SK-N-SH (cell line): ENCODE data around the gene TLE1. TPM values are rescaled to one million over a fixed set of nuclear protein-coding genes. Genes with fewer than 3 reads are reported as not detected.

Source experiments
- CTCF ChIA-PET: fragments of 300-600, 350-600 bp; formaldehyde crosslinking; extraction: SDS; loops from one replicate; lab custom pipeline; 2021; lab: Yijun Ruan, JAX
- POLR2A ChIA-PET: fragments of 350-600 bp; sonication (Branson Sonifier 250); formaldehyde crosslinking; extraction: SDS; loops from one replicate; lab custom pipeline; 2020; ENCODE audit warnings: antibody characterized with exemption, inconsistent platforms; lab: Yijun Ruan, JAX
- DNase-seq: peaks from one replicate; pipeline ENCODE4 v3.0.0; 2012
- H2AFZ ChIP-seq: fragments of 200-600 bp; sonication (generic); 2 replicates; pipeline ENCODE4 v1.8.1; 2016; ENCODE audit warnings: antibody characterized with exemption, mild to moderate bottlenecking, low read depth
- H3F3A ChIP-seq: fragments of 200-600 bp; sonication (generic); replicated peaks from 2 replicates; pipeline ENCODE3; 2016; ENCODE audit warnings: antibody characterized with exemption, mild to moderate bottlenecking; ENCODE audit not compliant: insufficient read depth
- H3K27ac ChIP-seq, 2 experiments: fragments of 200-500 bp in 1 of 2; fragments of 200-600 bp in 1 of 2; sonication (Bioruptor generic) in 1 of 2; sonication (generic), shearing (Covaris generic) in 1 of 2; 2 replicates each; pipeline versions ENCODE4 v1.5.1 to v1.6.1; 2014 to 2016; ENCODE audit warnings: low read depth in 2 of 2, inconsistent platforms in 1 of 2, low read length in 1 of 2, mild to moderate bottlenecking in 1 of 2, mixed read lengths in 1 of 2
- H3K27me3 ChIP-seq: fragments of 200-600 bp; sonication (generic), shearing (Covaris generic); 2 replicates; pipeline ENCODE4 v1.6.1; 2016; ENCODE audit warnings: mixed run types; ENCODE audit not compliant: insufficient read depth
- H3K36me3 ChIP-seq, 2 experiments: fragments of 200-500 bp in 1 of 2; fragments of 200-600 bp in 1 of 2; sonication (Bioruptor generic) in 1 of 2; sonication (generic) in 1 of 2; replicated peaks in 1 of 2; 2 replicates each; pipeline versions ENCODE3 to v1.5.1; 2014 to 2016; ENCODE audit warnings: low read length in 1 of 2, mild to moderate bottlenecking in 1 of 2; ENCODE audit not compliant: insufficient read depth in 2 of 2, control insufficient read depth in 1 of 2
- H3K4me1 ChIP-seq, 2 experiments: fragments of 200-500 bp in 1 of 2; fragments of 200-600 bp in 1 of 2; sonication (Bioruptor generic) in 1 of 2; sonication (generic), shearing (Covaris generic) in 1 of 2; 2 replicates each; pipeline versions ENCODE4 v1.5.1 to v1.6.1; 2014 to 2016; ENCODE audit warnings: low read depth in 1 of 2, low read length in 1 of 2, mixed run types in 1 of 2; ENCODE audit not compliant: insufficient read depth in 2 of 2, control insufficient read depth in 1 of 2
- H3K4me2 ChIP-seq: fragments of 200-600 bp; sonication (generic), shearing (Covaris generic); 2 replicates; pipeline ENCODE4 v1.6.1; 2017; ENCODE audit warnings: mixed run types
- H3K4me3 ChIP-seq, 2 experiments: fragments of 200-500 bp in 1 of 2; fragments of 200-600 bp in 1 of 2; sonication (Bioruptor generic) in 1 of 2; sonication (generic), shearing (Covaris generic) in 1 of 2; 2 replicates each; pipeline versions ENCODE4 v1.5.1 to v1.8.1; 2014 to 2016; ENCODE audit warnings: low read depth in 2 of 2, inconsistent platforms in 1 of 2, low read length in 1 of 2, mild to moderate bottlenecking in 1 of 2, mixed read lengths in 1 of 2, moderate library complexity in 1 of 2
- H3K79me2 ChIP-seq: fragments of 200-600 bp; sonication (generic); 2 replicates; pipeline ENCODE4 v1.8.1; 2017; ENCODE audit warnings: mild to moderate bottlenecking; ENCODE audit not compliant: insufficient read depth
- H3K9ac ChIP-seq: fragments of 200-600 bp; sonication (generic); 2 replicates; pipeline ENCODE4 v1.6.1; 2017; ENCODE audit warnings: mixed run types
- H3K9me2 ChIP-seq: fragments of 200-600 bp; sonication (generic); 2 replicates; pipeline ENCODE4 v1.6.1; 2017; ENCODE audit warnings: mixed run types
- H3K9me3 ChIP-seq: fragments of 200-600 bp; sonication (generic); 2 replicates; pipeline ENCODE4 v1.6.1; 2017; ENCODE audit warnings: mixed run types, mild to moderate bottlenecking, moderate library complexity
- H4K20me1 ChIP-seq: fragments of 200-600 bp; sonication (generic); 2 replicates; pipeline ENCODE4 v1.6.1; 2017; ENCODE audit warnings: mild to moderate bottlenecking, mixed run types; ENCODE audit not compliant: insufficient read depth
- CTCF ChIP-seq: fragments of 200-600 bp; sonication (generic); IDR thresholded peaks from 2 replicates; pipeline ENCODE4 v1.6.1; 2017; ENCODE audit warnings: antibody characterized with exemption, mild to moderate bottlenecking, moderate library complexity
- ELF1 ChIP-seq: IDR thresholded peaks from 2 replicates; pipeline ENCODE4 v1.4.0; 2012
- FOSL2 ChIP-seq: IDR thresholded peaks from 2 replicates; pipeline ENCODE4 v1.4.0; 2012; ENCODE audit warnings: low read depth, mild to moderate bottlenecking, moderate library complexity, borderline replicate concordance
- FOXJ3 ChIP-seq: sonication (generic); formaldehyde crosslinking; IDR thresholded peaks from 2 replicates; pipeline ENCODE4 v1.5.1; 2020; ENCODE audit warnings: mild to moderate bottlenecking, missing genetic modification reagents
- MAX ChIP-seq: IDR thresholded peaks from 2 replicates; pipeline ENCODE4 v1.4.0; 2012; ENCODE audit warnings: low read depth
- MEF2A ChIP-seq: IDR thresholded peaks from 2 replicates; pipeline ENCODE4 v1.4.0; 2012; ENCODE audit warnings: low read depth, borderline replicate concordance
- MXI1 ChIP-seq: IDR thresholded peaks from 2 replicates; pipeline ENCODE4 v1.6.1; 2012; ENCODE audit warnings: mild to moderate bottlenecking, low read depth, low read length, improper control_type of control experiment
- NFIC ChIP-seq: IDR thresholded peaks from 2 replicates; pipeline ENCODE4 v1.4.0; 2012; ENCODE audit warnings: borderline replicate concordance
- NRF1 ChIP-seq: IDR thresholded peaks from 2 replicates; pipeline ENCODE4 v1.6.1; 2012; ENCODE audit warnings: low read depth, mild to moderate bottlenecking, low read length
- REST ChIP-seq: IDR thresholded peaks from 2 replicates; pipeline ENCODE4 v1.6.1; 2012; ENCODE audit warnings: mild to moderate bottlenecking, low read depth, low read length, moderate library complexity
- RXRA ChIP-seq: IDR thresholded peaks from 2 replicates; pipeline ENCODE4 v1.4.0; 2012; ENCODE audit warnings: low read depth, mild to moderate bottlenecking, borderline replicate concordance
- SIN3A ChIP-seq: IDR thresholded peaks from 2 replicates; pipeline ENCODE4 v1.6.1; 2012; ENCODE audit warnings: low read depth, mild to moderate bottlenecking, low read length, moderate library complexity, borderline replicate concordance
- SMC3 ChIP-seq: IDR thresholded peaks from 2 replicates; pipeline ENCODE4 v1.6.1; 2012; ENCODE audit warnings: low read depth, low read length, improper control_type of control experiment
- YY1 ChIP-seq: IDR thresholded peaks from 2 replicates; pipeline ENCODE4 v1.4.0; 2012; ENCODE audit warnings: low read depth, mild to moderate bottlenecking
- ZBTB33 ChIP-seq: IDR thresholded peaks from 2 replicates; pipeline ENCODE4 v1.4.0; 2012; ENCODE audit warnings: low read depth, borderline replicate concordance
- WGBS: methylation state at CpG from one replicate; pipeline ENCODE4 v1.1.6; 2017; ENCODE audit warnings: low lambda C conversion rate; 5-methylcytosine and 5-hydroxymethylcytosine counted together
- polyA plus RNA-seq, 3 experiments: library from polyadenylated mRNA; depleted of rRNA; stranded (reverse); fragments of >200 nt; gene quantifications; 2 replicates each; pipeline ENCODE4 v1.2.3, GENCODE V29; 2012

The TLE1 gene
- polyA plus RNA-seq, 1 of the 3 experiments (the other 2 are of a cell fraction), result 33.0 TPM

GRCh38 chr9:81590688-81591087 is 98.7 kb downstream of the TLE1 start:
- Histone ChIP-seq H3K9me2 (no peaks in the 10 kb centered on the region), H3K4me2 (no peak overlapping the region), H3K4me1 (peaks cover 0 to 7% of the 10 kb centered on the region in 2 experiments; a peak in 2 of 4 replicates), H4K20me1 (no peaks in the 10 kb centered on the region), H3F3A (no peaks in the 10 kb centered on the region), H2AFZ (no peak overlapping the region), H3K27ac (no peak overlapping the region), H3K9me3 (no peaks in the 10 kb centered on the region), H3K4me3 (no peak overlapping the region), H3K79me2 (no peaks in the 10 kb centered on the region), H3K9ac (no peak overlapping the region), H3K27me3 (no peaks in the 10 kb centered on the region), H3K36me3 (peaks cover 0 to 27% of the 10 kb centered on the region in 2 experiments)
- ChIA-PET POLR2A (no interaction called here), CTCF (interaction anchor here (1.1 kb wide), 1 partner anchor 19 kb away, joined by 3 read pairs; no protein-coding TSS in a partner anchor)
- no peak for DNase-seq
- WGBS, result 95% methylated on average over 11 of the region's 16 CpGs
- TF ChIP-seq REST (no peak), NFIC (no peak), FOXJ3 (CRISPR knock-in tag) (no peak), SIN3A (no peak), SMC3 (no peak), CTCF (no peak), MAX (no peak), MXI1 (no peak), NRF1 (no peak), ELF1 (no peak), ZBTB33 (no peak), MEF2A (no peak), FOSL2 (no peak), YY1 (no peak), RXRA (no peak)
